HepG2 (cell line): ENCODE results near the gene CLPTM1. TPM values are rescaled to one million over a fixed set of nuclear protein-coding genes. Genes with fewer than 3 reads are reported as not detected.

Source experiments
- CBX1 ChIP-seq: IDR thresholded peaks from one replicate; pipeline ENCODE4 v1.6.1; 2016; ENCODE audit warnings: antibody characterized with exemption, low read depth
- DNMT3B ChIP-seq: conservative IDR thresholded peaks from 2 replicates; pipeline ENCODE4 v1.6.1; 2016; ENCODE audit warnings: missing biosample characterization, control low read depth
- FOXP1 ChIP-seq, 2 experiments: fragments of 450-650 bp in 1 of 2; IDR thresholded peaks; 2 replicates each; pipeline ENCODE4 v1.6.1; 2017 to 2018; ENCODE audit warnings: antibody characterized with exemption in 1 of 2
- GZF1 ChIP-seq: sonication (generic); formaldehyde crosslinking; IDR thresholded peaks from 2 replicates; pipeline ENCODE4 v1.5.1; 2020; ENCODE audit warnings: mild to moderate bottlenecking, missing genetic modification reagents
- NFE2 ChIP-seq: sonication (generic); formaldehyde crosslinking; IDR thresholded peaks from 2 replicates; pipeline ENCODE4 v1.4.0; 2020; ENCODE audit warnings: missing genetic modification reagents
- NFE2L2 ChIP-seq: fragments of 150-350 bp; IDR thresholded peaks from 2 replicates; pipeline ENCODE4 v1.6.1; 2014; ENCODE audit warnings: low read length
- SIX1 ChIP-seq: sonication (generic); formaldehyde crosslinking; IDR thresholded peaks from 2 replicates; pipeline ENCODE4 v1.4.0; 2020; ENCODE audit warnings: missing genetic modification reagents, borderline replicate concordance
- SP140L ChIP-seq: sonication (generic); formaldehyde crosslinking; IDR thresholded peaks from 2 replicates; pipeline ENCODE4 v1.4.0; 2020; ENCODE audit warnings: missing genetic modification reagents, borderline replicate concordance
- SRY ChIP-seq: sonication (generic); formaldehyde crosslinking; IDR thresholded peaks from 2 replicates; pipeline ENCODE4 v1.8.0; 2022; ENCODE audit warnings: mild to moderate bottlenecking, missing genetic modification reagents
- ZEB1 ChIP-seq: IDR thresholded peaks from 2 replicates; pipeline ENCODE4 v1.6.1; 2012; ENCODE audit warnings: mild to moderate bottlenecking, low read depth, inconsistent platforms; ENCODE audit not compliant: insufficient replicate concordance
- ZNF253 ChIP-seq: sonication (generic); formaldehyde crosslinking; IDR thresholded peaks from 2 replicates; pipeline ENCODE4 v1.8.0; 2022; ENCODE audit warnings: mild to moderate bottlenecking, missing genetic modification reagents, borderline replicate concordance
- ZNF674 ChIP-seq: sonication (generic); formaldehyde crosslinking; IDR thresholded peaks from 2 replicates; pipeline ENCODE4 v1.5.0; 2020; ENCODE audit warnings: low read depth, mild to moderate bottlenecking, missing genetic modification reagents
- ZNF775 ChIP-seq: sonication (generic); formaldehyde crosslinking; IDR thresholded peaks from 2 replicates; pipeline ENCODE4 v1.4.0; 2020; ENCODE audit warnings: missing genetic modification reagents, mild to moderate bottlenecking, moderate library complexity, borderline replicate concordance
- polyA plus RNA-seq, 8 experiments: library from polyadenylated mRNA; depleted of rRNA in 3 of 8; stranded (reverse) in 7 of 8; unstranded in 1 of 8; fragments of >200 nt; fragmentation: Illumina TruSeq in 4 of 8; extraction: Trizol in 4 of 8; gene quantifications; 2 replicates each; pipeline versions ENCODE4 v1.2.1 to v1.2.3, GENCODE V29; 2011 to 2016; ENCODE audit warnings: low read depth in 4 of 8, missing spikeins in 1 of 8, mixed read lengths in 1 of 8; ENCODE audit not compliant: insufficient read depth in 1 of 8
- total RNA-seq, 5 experiments: library from RNA; depleted of rRNA; stranded (reverse); fragments of >200 nt; fragmentation: Illumina TruSeq; extraction: Trizol; gene quantifications; 2 replicates each; pipeline ENCODE4 v1.2.3, GENCODE V29; 2016; ENCODE audit warnings: low read depth in 1 of 5
- TF ChIP-seq, protein P1 (sequence below): IDR thresholded peaks from 2 replicates; pipeline ENCODE4 v1.6.1; 2016; ENCODE audit warnings: missing genetic modification reagents, missing compliant biosample characterization
- TF ChIP-seq, protein P2 (sequence below): sonication (generic); formaldehyde crosslinking; IDR thresholded peaks from 2 replicates; pipeline ENCODE4 v1.4.0; 2020; ENCODE audit warnings: missing genetic modification reagents
- TF ChIP-seq, protein P3 (sequence below): sonication (generic); formaldehyde crosslinking; IDR thresholded peaks from 2 replicates; pipeline ENCODE4 v1.5.0; 2020; ENCODE audit warnings: mild to moderate bottlenecking, missing genetic modification reagents
- TF ChIP-seq, protein P4 (sequence below): sonication (generic); formaldehyde crosslinking; IDR thresholded peaks from 2 replicates; pipeline ENCODE4 v1.5.1; 2020; ENCODE audit warnings: mild to moderate bottlenecking, missing genetic modification reagents, borderline replicate concordance
- TF ChIP-seq, protein P5 (sequence below): sonication (generic); formaldehyde crosslinking; IDR thresholded peaks from 2 replicates; pipeline ENCODE4 v1.4.0; 2020; ENCODE audit warnings: missing genetic modification reagents

CLPTM1 gene
- total and polyA plus RNA-seq, 2 of the 13 experiments (the other 11 are each of a cell fraction or from before 2014, with no cell fraction given), result 34.9 to 42.8 TPM

DNA sequence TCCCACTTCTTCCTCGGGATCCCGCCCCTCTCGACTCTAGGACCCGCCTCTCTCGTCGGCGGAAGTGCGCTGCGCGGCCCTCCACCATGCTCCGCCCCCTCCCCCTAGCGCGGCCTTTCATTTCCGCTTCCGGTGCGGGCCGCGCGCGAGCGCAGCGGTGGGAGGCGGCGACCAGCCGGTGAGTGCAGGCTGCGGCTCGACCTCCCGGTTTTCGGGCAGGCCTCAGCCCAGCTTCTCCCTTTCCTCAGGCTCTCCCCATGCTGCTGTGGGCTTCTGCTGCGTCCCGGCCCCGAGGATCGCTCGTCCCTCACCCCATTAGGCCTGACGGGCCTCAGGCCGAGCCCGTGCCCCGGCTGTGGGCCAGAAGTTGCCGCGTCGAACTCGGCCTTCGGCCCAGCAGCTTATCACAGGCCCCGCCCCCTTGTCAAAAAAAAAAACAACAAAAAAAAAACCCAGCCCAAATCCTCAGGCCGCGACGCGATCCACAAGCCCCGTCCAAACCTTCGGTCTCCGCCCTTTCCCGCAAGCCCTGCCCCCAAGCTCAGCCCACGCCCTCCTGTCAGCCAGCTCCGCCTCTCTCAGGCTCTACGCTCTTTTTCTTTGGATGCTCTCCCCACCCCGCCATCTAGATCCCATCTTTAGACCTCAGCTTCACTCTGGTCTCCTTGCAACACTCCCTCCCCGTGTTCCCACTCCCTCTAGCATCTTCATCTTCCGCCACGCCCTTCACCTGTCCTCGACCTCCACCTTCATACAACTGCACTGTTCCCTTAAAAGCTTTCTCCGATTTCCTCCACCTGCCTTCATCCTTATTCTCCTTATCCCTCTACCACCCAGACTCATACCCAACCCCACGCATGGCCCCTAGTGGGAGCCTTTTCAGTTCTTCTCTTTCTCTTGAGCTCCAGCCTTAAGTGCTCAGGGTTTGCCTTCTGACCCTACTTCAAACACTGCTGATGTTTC lies 84.0 kb downstream of the CLPTM1 start, which contains the start of gene CLASRP (continued):
- peak; percentile 58 for TF ChIP-seq CBX1
- TF ChIP-seq ZNF674 (CRISPR knock-in tag), result no peak
- no peak for TF ChIP-seq GZF1
- TF ChIP-seq, protein P1, sequence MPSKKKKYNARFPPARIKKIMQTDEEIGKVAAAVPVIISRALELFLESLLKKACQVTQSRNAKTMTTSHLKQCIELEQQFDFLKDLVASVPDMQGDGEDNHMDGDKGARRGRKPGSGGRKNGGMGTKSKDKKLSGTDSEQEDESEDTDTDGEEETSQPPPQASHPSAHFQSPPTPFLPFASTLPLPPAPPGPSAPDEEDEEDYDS (CRISPR knock-in tag), result peak; percentile 72
- TF ChIP-seq, protein P2, sequence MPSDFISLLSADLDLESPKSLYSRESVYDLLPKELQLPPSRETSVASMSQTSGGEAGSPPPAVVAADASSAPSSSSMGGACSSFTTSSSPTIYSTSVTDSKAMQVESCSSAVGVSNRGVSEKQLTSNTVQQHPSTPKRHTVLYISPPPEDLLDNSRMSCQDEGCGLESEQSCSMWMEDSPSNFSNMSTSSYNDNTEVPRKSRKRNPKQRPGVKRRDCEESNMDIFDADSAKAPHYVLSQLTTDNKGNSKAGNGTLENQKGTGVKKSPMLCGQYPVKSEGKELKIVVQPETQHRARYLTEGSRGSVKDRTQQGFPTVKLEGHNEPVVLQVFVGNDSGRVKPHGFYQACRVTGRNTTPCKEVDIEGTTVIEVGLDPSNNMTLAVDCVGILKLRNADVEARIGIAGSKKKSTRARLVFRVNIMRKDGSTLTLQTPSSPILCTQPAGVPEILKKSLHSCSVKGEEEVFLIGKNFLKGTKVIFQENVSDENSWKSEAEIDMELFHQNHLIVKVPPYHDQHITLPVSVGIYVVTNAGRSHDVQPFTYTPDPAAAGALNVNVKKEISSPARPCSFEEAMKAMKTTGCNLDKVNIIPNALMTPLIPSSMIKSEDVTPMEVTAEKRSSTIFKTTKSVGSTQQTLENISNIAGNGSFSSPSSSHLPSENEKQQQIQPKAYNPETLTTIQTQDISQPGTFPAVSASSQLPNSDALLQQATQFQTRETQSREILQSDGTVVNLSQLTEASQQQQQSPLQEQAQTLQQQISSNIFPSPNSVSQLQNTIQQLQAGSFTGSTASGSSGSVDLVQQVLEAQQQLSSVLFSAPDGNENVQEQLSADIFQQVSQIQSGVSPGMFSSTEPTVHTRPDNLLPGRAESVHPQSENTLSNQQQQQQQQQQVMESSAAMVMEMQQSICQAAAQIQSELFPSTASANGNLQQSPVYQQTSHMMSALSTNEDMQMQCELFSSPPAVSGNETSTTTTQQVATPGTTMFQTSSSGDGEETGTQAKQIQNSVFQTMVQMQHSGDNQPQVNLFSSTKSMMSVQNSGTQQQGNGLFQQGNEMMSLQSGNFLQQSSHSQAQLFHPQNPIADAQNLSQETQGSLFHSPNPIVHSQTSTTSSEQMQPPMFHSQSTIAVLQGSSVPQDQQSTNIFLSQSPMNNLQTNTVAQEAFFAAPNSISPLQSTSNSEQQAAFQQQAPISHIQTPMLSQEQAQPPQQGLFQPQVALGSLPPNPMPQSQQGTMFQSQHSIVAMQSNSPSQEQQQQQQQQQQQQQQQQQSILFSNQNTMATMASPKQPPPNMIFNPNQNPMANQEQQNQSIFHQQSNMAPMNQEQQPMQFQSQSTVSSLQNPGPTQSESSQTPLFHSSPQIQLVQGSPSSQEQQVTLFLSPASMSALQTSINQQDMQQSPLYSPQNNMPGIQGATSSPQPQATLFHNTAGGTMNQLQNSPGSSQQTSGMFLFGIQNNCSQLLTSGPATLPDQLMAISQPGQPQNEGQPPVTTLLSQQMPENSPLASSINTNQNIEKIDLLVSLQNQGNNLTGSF (CRISPR knock-in tag), result peak; percentile 71; the same call in 1 of the 2 replicates
- no peak for TF ChIP-seq ZNF775 (CRISPR knock-in tag)
- no peak for TF ChIP-seq NFE2L2
- no peak for TF ChIP-seq FOXP1 (IDR thresholded peaks at IDR 0.05)
- no peak for TF ChIP-seq FOXP1 (CRISPR knock-in tag; IDR thresholded peaks at IDR 0.05)
- no peak for TF ChIP-seq SP140L (CRISPR knock-in tag)
- TF ChIP-seq, protein P3, sequence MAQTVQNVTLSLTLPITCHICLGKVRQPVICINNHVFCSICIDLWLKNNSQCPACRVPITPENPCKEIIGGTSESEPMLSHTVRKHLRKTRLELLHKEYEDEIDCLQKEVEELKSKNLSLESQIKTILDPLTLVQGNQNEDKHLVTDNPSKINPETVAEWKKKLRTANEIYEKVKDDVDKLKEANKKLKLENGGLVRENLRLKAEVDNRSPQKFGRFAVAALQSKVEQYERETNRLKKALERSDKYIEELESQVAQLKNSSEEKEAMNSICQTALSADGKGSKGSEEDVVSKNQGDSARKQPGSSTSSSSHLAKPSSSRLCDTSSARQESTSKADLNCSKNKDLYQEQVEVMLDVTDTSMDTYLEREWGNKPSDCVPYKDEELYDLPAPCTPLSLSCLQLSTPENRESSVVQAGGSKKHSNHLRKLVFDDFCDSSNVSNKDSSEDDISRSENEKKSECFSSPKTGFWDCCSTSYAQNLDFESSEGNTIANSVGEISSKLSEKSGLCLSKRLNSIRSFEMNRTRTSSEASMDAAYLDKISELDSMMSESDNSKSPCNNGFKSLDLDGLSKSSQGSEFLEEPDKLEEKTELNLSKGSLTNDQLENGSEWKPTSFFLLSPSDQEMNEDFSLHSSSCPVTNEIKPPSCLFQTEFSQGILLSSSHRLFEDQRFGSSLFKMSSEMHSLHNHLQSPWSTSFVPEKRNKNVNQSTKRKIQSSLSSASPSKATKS (CRISPR knock-in tag), result no peak
- no peak for TF ChIP-seq NFE2
- TF ChIP-seq DNMT3B (CRISPR knock-in tag), result no peak
- TF ChIP-seq SIX1 (CRISPR knock-in tag), result no peak
- no peak for TF ChIP-seq ZEB1
- TF ChIP-seq, protein P4, sequence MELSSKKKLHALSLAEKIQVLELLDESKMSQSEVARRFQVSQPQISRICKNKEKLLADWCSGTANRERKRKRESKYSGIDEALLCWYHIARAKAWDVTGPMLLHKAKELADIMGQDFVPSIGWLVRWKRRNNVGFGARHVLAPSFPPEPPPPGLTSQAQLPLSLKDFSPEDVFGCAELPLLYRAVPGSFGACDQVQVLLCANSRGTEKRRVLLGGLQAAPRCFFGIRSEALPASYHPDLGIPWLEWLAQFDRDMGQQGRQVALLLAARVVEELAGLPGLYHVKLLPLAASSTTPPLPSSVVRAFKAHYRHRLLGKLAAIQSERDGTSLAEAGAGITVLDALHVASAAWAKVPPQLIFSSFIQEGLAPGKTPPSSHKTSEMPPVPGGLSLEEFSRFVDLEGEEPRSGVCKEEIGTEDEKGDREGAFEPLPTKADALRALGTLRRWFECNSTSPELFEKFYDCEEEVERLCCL (CRISPR knock-in tag), result peak; percentile 56; the same call in 1 of the 2 replicates
- TF ChIP-seq ZNF253 (CRISPR knock-in tag), result no peak
- peak; percentile 54; the same call in 1 of the 2 replicates for TF ChIP-seq SRY (CRISPR knock-in tag)
- TF ChIP-seq, protein P5, sequence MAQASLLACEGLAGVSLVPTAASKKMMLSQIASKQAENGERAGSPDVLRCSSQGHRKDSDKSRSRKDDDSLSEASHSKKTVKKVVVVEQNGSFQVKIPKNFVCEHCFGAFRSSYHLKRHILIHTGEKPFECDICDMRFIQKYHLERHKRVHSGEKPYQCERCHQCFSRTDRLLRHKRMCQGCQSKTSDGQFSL, result no peak
